A549 treated with CORT108297 at 1 μM for 4 hours (cell line): ENCODE data around the gene EXO1. TPM values are rescaled to one million over a fixed set of nuclear protein-coding genes. Genes with fewer than 3 reads are reported as not detected.

Source experiments
- total RNA-seq: library from RNA; stranded (reverse); fragments of 200-300 nt; extraction: Qiagen RNA extraction; gene quantifications from 5 replicates; pipeline ENCODE4 v1.2.3, GENCODE V29; 2022

Gene EXO1
- 21.6 to 32.1 TPM (median 24.9 TPM) in 5 replicates for total RNA-seq

GRCh38 chr1:241847796-241848685 lies at the start of gene EXO1:
TSS of gene EXO1 (plus strand) at chr1:241848204. CDS start at chr1:241850426, 2,222 bp downstream.

Other genes with a start within 250 kb of the EXO1 start
- gene CHML, start 207.8 kb upstream of the EXO1 start, total RNA-seq: 8.2 to 9.2 TPM (median 8.6 TPM) in 5 replicates
- 50.4 to 64.8 TPM (median 57.4 TPM) in 5 replicates for gene OPN3, start 207.8 kb upstream of the EXO1 start, total RNA-seq
- not detected in 5 replicates for gene WDR64, start 195.9 kb upstream of the EXO1 start, total RNA-seq
- gene BECN2, start 109.6 kb downstream of the EXO1 start, total RNA-seq: not detected in 5 replicates
- gene MAP1LC3C, start 150.9 kb downstream of the EXO1 start, total RNA-seq: 0.10 to 0.22 TPM (median 0.18 TPM) in 4 of 5 replicates, not detected in the other